ENCODE results near the gene IMMP2L. TPM values are rescaled to one million over a fixed set of nuclear protein-coding genes. Genes with fewer than 3 reads are reported as not detected.

IMMP2L gene
- polyA plus RNA-seq, 1 donor (not counting 4 experiments of a cell fraction or from before 2014, with no cell fraction given), result 14.1 TPM

GRCh38 chr7:111067251-111067650 is 495.0 kb downstream of the IMMP2L start:
- H3K4me2 ChIP-seq (ENCODE audit: control insufficient read depth, extremely low read depth, insufficient read depth, low read depth, low read length), result no peak overlapping the region
- no peaks in the 10 kb centered on the region for H3K9me1 ChIP-seq (ENCODE audit: control insufficient read depth, extremely low read depth, insufficient read depth, low read length)
- no peaks in the 10 kb centered on the region for H3K4me1 ChIP-seq (ENCODE audit: control insufficient read depth, extremely low read depth, insufficient read depth, low read length)
- H3K9me3 ChIP-seq (ENCODE audit: control insufficient read depth, low read depth, low read length), result peaks cover 5% of the 10 kb centered on the region
- no peak overlapping the region for H2AFZ ChIP-seq (ENCODE audit: control insufficient read depth, low read length)
- no peak overlapping the region for H3K9ac ChIP-seq (ENCODE audit: control insufficient read depth, extremely low read depth, insufficient read depth, low read length)
- H3K27ac ChIP-seq (ENCODE audit: control insufficient read depth, insufficient read depth, low read length), result no peak overlapping the region
- H4K20me1 ChIP-seq (ENCODE audit: control insufficient read depth, extremely low read depth, insufficient read depth, low read length), result no peaks in the 10 kb centered on the region
- H3K36me3 ChIP-seq (ENCODE audit: control insufficient read depth in 2 of 2, extremely low read depth in 1 of 2, insufficient read depth in 2 of 2, low read length in 2 of 2), result no peaks in the 10 kb centered on the region
- DNase-seq (ENCODE audit: low read depth, low spot score) (no peak), FAIRE-seq (no peak)
- no peaks in the 10 kb centered on the region for H3K27me3 ChIP-seq (ENCODE audit: control insufficient read depth, extremely low read depth, insufficient read depth, low read length)
- TF ChIP-seq EZH2 (IDR thresholded peaks at IDR 0.05; ENCODE audit: low read length) (no peak), CTCF (optimal IDR thresholded peaks at IDR 0.05 in 1 of 3, IDR thresholded peaks at IDR 0.05 in 1 of 3, conservative IDR thresholded peaks at IDR 0.05 in 1 of 3; ENCODE audit: extremely low read depth in 1 of 3, insufficient read depth in 2 of 3, low read length in 3 of 3) (no peak)
- no peak overlapping the region for H3K4me3 ChIP-seq (ENCODE audit: control insufficient read depth in 2 of 3, extremely low read depth in 1 of 3, insufficient read depth in 2 of 3, low read depth in 1 of 3, low read length in 3 of 3)
- H3K79me2 ChIP-seq (ENCODE audit: control insufficient read depth, insufficient read depth, low read length), result no peaks in the 10 kb centered on the region
- dilution Hi-C loops (cut with MboI; ENCODE audit: extremely low pct_ligation_motif_present, low sequenced_read_pairs), result no loop called here

- Histone ChIP-seq H3K9me1 (ENCODE audit: control insufficient read depth, extremely low read depth, insufficient read depth, low read length) (no peaks in the 10 kb centered on the region), H3K27ac (ENCODE audit: control insufficient read depth, insufficient read depth, low read length) (no peak overlapping the region), H2AFZ (ENCODE audit: control insufficient read depth, low read length) (no peak overlapping the region), H3K4me3 (ENCODE audit: control insufficient read depth in 2 of 3, extremely low read depth in 1 of 3, insufficient read depth in 2 of 3, low read depth in 1 of 3, low read length in 3 of 3) (no peak overlapping the region), H3K9me3 (ENCODE audit: control insufficient read depth, low read depth, low read length) (peaks cover 5% of the 10 kb centered on the region), H3K27me3 (ENCODE audit: control insufficient read depth, extremely low read depth, insufficient read depth, low read length) (no peaks in the 10 kb centered on the region), H3K9ac (ENCODE audit: control insufficient read depth, extremely low read depth, insufficient read depth, low read length) (no peak overlapping the region), H3K36me3 (ENCODE audit: control insufficient read depth in 2 of 2, extremely low read depth in 1 of 2, insufficient read depth in 2 of 2, low read length in 2 of 2) (no peaks in the 10 kb centered on the region), H3K79me2 (ENCODE audit: control insufficient read depth, insufficient read depth, low read length) (no peaks in the 10 kb centered on the region), H3K4me2 (ENCODE audit: control insufficient read depth, extremely low read depth, insufficient read depth, low read depth, low read length) (no peak overlapping the region), H4K20me1 (ENCODE audit: control insufficient read depth, extremely low read depth, insufficient read depth, low read length) (no peaks in the 10 kb centered on the region), H3K4me1 (ENCODE audit: control insufficient read depth, extremely low read depth, insufficient read depth, low read length) (no peaks in the 10 kb centered on the region)
- TF ChIP-seq CTCF (optimal IDR thresholded peaks at IDR 0.05 in 1 of 3, IDR thresholded peaks at IDR 0.05 in 1 of 3, conservative IDR thresholded peaks at IDR 0.05 in 1 of 3; ENCODE audit: extremely low read depth in 1 of 3, insufficient read depth in 2 of 3, low read length in 3 of 3), result no peak
- no peak for TF ChIP-seq EZH2 (IDR thresholded peaks at IDR 0.05; ENCODE audit: low read length)
- no peak for DNase-seq (ENCODE audit: low read depth, low spot score)
- dilution Hi-C loops (cut with MboI; ENCODE audit: extremely low pct_ligation_motif_present, low sequenced_read_pairs), result no loop called here
- FAIRE-seq, result no peak
Measured at GRCh38 chr7:111063166-111063565, 499.1 kb downstream of the IMMP2L start.

All from keratinocyte (primary cell).